Parathyroid adenoma (tissue), 2 donors: ENCODE results near the gene MYO5B.

Experiments
- H2AFZ ChIP-seq: fragments of 300-600 bp; sonication (generic); one replicate; pipeline ENCODE4 v1.7.0; 2017; ENCODE audit warnings: antibody characterized with exemption, mild to moderate bottlenecking
- H3K27ac ChIP-seq: fragments of 300-600 bp; sonication (generic); one replicate; pipeline ENCODE4 v1.7.0; 2017
- H3K27me3 ChIP-seq: fragments of 300-600 bp; sonication (generic); one replicate; pipeline ENCODE4 v1.7.0; 2017; ENCODE audit warnings: low read length; ENCODE audit not compliant: control insufficient read depth, insufficient read depth
- H3K36me3 ChIP-seq: fragments of 300-600 bp; sonication (generic); one replicate; pipeline ENCODE4 v1.7.0; 2017; ENCODE audit warnings: low read length; ENCODE audit not compliant: control insufficient read depth, insufficient read depth
- H3K4me1 ChIP-seq: fragments of 300-600 bp; sonication (generic); one replicate; pipeline ENCODE4 v1.7.0; 2017; ENCODE audit warnings: control low read depth
- H3K4me2 ChIP-seq: fragments of 300-600 bp; sonication (generic); one replicate; pipeline ENCODE4 v1.7.0; 2017; ENCODE audit warnings: low read length
- H3K4me3 ChIP-seq: fragments of 300-600 bp; sonication (generic); one replicate; pipeline ENCODE4 v1.7.0; 2017; ENCODE audit warnings: low read depth, low read length
- H3K79me2 ChIP-seq: fragments of 300-600 bp; sonication (generic); one replicate; pipeline ENCODE4 v1.7.0; 2017; ENCODE audit warnings: control low read depth
- H3K9ac ChIP-seq: fragments of 300-600 bp; sonication (generic); one replicate; pipeline ENCODE4 v1.7.0; 2017; ENCODE audit warnings: mild to moderate bottlenecking
- H3K9me3 ChIP-seq: fragments of 300-600 bp; sonication (generic); one replicate; pipeline ENCODE4 v1.7.0; 2017; ENCODE audit warnings: low read length; ENCODE audit not compliant: control insufficient read depth
- CTCF ChIP-seq: fragments of 300-600 bp; sonication (generic); IDR thresholded peaks from one replicate; pipeline ENCODE4 v1.7.0; 2017; ENCODE audit warnings: antibody characterized with exemption, mild to moderate bottlenecking
- donor health status: primary hyperparathyroidism.

Gene MYO5B

GRCh38 chr18:50092245-50092805 is 102.6 kb downstream of the MYO5B start:
- Histone ChIP-seq H2AFZ (no peak overlapping the region), H3K79me2 (peaks cover 15% of the 10 kb centered on the region), H3K9ac (no peak overlapping the region), H3K4me3 (no peak overlapping the region), H3K27me3 (no peaks in the 10 kb centered on the region), H3K27ac (no peak overlapping the region), H3K36me3 (no peaks in the 10 kb centered on the region), H3K4me2 (no peak overlapping the region), H3K9me3 (no peaks in the 10 kb centered on the region), H3K4me1 (peaks cover 17% of the 10 kb centered on the region)
- no peak for TF ChIP-seq CTCF

GRCh38 chr18:50091509-50092244 is 103.3 kb downstream of the MYO5B start:
- Histone ChIP-seq H3K79me2 (peaks cover 17% of the 10 kb centered on the region), H3K4me1 (peaks cover 10% of the 10 kb centered on the region), H3K36me3 (no peaks in the 10 kb centered on the region), H3K4me3 (no peak overlapping the region), H3K9me3 (no peaks in the 10 kb centered on the region), H3K4me2 (no peak overlapping the region), H3K27ac (no peak overlapping the region), H2AFZ (no peak overlapping the region), H3K9ac (no peak overlapping the region), H3K27me3 (no peaks in the 10 kb centered on the region)
- no peak for TF ChIP-seq CTCF

GRCh38 chr18:50090370-50091312 is 104.3 kb downstream of the MYO5B start:
- Histone ChIP-seq H3K4me2 (no peak overlapping the region), H3K9ac (no peak overlapping the region), H3K79me2 (peaks cover 17% of the 10 kb centered on the region), H3K36me3 (no peaks in the 10 kb centered on the region), H3K4me3 (no peak overlapping the region), H2AFZ (no peak overlapping the region), H3K27me3 (no peaks in the 10 kb centered on the region), H3K27ac (no peak overlapping the region), H3K9me3 (no peaks in the 10 kb centered on the region), H3K4me1 (peaks cover 8% of the 10 kb centered on the region)
- TF ChIP-seq CTCF: no peak

GRCh38 chr18:50089702-50090101 is 105.2 kb downstream of the MYO5B start:
- TF ChIP-seq CTCF: no peak
- H3K36me3 ChIP-seq: no peaks in the 10 kb centered on the region
- H3K4me2 ChIP-seq: no peak overlapping the region

More at GRCh38 chr18:50089702-50090101, 105.2 kb downstream of the MYO5B start:
- no peak overlapping the region for H2AFZ ChIP-seq
- no peaks in the 10 kb centered on the region for H3K27me3 ChIP-seq
- no peak overlapping the region for H3K9ac ChIP-seq
- H3K4me1 ChIP-seq: peaks cover 8% of the 10 kb centered on the region
- no peak overlapping the region for H3K4me3 ChIP-seq
- H3K27ac ChIP-seq: no peak overlapping the region
- H3K9me3 ChIP-seq: no peaks in the 10 kb centered on the region
- H3K79me2 ChIP-seq: peaks cover 17% of the 10 kb centered on the region
